Measurements from ENCODE around the gene SYT15B. TPM values are rescaled to one million over a fixed set of nuclear protein-coding genes. Genes with fewer than 3 reads are reported as not detected.
"Not testable (repeated sequence)": the region's sequence is repeated elsewhere in the genome, so short reads cannot be mapped to it uniquely, and the experiment has no call there.

The SYT15B gene
- total and polyA plus RNA-seq, 4 donors: 8.7 to 59.8 (median 24.6) TPM

DNA sequence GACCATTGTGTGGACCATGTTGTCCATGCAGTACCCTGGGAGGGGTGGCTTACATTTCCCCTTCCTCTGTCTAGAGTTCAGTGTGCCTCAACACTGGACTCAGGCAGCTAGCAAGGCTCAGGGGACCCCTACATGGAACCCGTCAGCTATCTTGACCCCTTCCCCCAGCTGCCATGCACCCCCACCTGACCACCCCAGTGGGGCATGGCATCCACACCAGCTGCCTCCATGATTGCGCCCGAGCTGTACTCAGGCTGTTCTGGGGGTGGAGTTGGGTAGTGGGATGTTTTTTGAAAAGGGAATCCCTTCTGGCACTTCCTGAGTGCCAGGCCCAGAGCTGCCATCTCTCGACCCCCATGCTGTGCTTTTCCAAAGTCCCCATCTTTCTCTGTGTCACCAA is 1.8 kb upstream of the SYT15B start:
- H3K9me3 ChIP-seq (ENCODE audit: control insufficient read depth in 4 of 4, insufficient read depth in 3 of 4, low read length in 3 of 4); H3K9ac ChIP-seq (ENCODE audit: insufficient read depth in 1 of 2, low read length in 2 of 2); DNase-seq; H3K36me3 ChIP-seq (ENCODE audit: control insufficient read depth in 4 of 4, insufficient read depth in 4 of 4, low read length in 4 of 4); H3K27ac ChIP-seq (ENCODE audit: low read depth in 1 of 2, low read length in 1 of 2); H3K27me3 ChIP-seq (ENCODE audit: control insufficient read depth in 3 of 3, insufficient read depth in 3 of 3, low read length in 2 of 3); H3K4me3 ChIP-seq; ATAC-seq (ENCODE audit: insufficient read depth, low FRiP score); H3K4me1 ChIP-seq (ENCODE audit: control insufficient read depth in 5 of 5, insufficient read depth in 5 of 5, low read length in 5 of 5): not testable (repeated sequence)
- 98% methylated on average over 3 of the region's 4 CpGs; no CpG with 5 or more reads in 1 of the 2 donors for WGBS, 2 donors

GRCh38 chr10:47762674-47763553 is 478 bp downstream of the SYT15B start:
- WGBS, 2 donors: 4 to 10% methylated on average over 26 to 63 of the region's 80 CpGs
- H3K4me3 ChIP-seq; H3K9me3 ChIP-seq (ENCODE audit: control insufficient read depth in 4 of 4, insufficient read depth in 3 of 4, low read length in 3 of 4); H3K9ac ChIP-seq (ENCODE audit: insufficient read depth in 1 of 2, low read length in 2 of 2); H3K4me1 ChIP-seq (ENCODE audit: control insufficient read depth in 5 of 5, insufficient read depth in 5 of 5, low read length in 5 of 5); H3K27ac ChIP-seq (ENCODE audit: low read depth in 1 of 2, low read length in 1 of 2); H3K36me3 ChIP-seq (ENCODE audit: control insufficient read depth in 4 of 4, insufficient read depth in 4 of 4, low read length in 4 of 4); H3K27me3 ChIP-seq (ENCODE audit: control insufficient read depth in 3 of 3, insufficient read depth in 3 of 3, low read length in 2 of 3): not testable (repeated sequence)
- DNase-seq (peak; percentile 4 to 13 (median 4)), ATAC-seq (ENCODE audit: insufficient read depth, low FRiP score) (peak; percentile 61)

- not testable (repeated sequence) for H3K27me3 ChIP-seq (ENCODE audit: control insufficient read depth in 3 of 3, insufficient read depth in 3 of 3, low read length in 2 of 3); H3K9me3 ChIP-seq (ENCODE audit: control insufficient read depth in 4 of 4, insufficient read depth in 3 of 4, low read length in 3 of 4); H3K9ac ChIP-seq (ENCODE audit: insufficient read depth in 1 of 2, low read length in 2 of 2); H3K4me3 ChIP-seq; DNase-seq; H3K4me1 ChIP-seq (ENCODE audit: control insufficient read depth in 5 of 5, insufficient read depth in 5 of 5, low read length in 5 of 5); H3K27ac ChIP-seq (ENCODE audit: low read depth in 1 of 2, low read length in 1 of 2); H3K36me3 ChIP-seq (ENCODE audit: control insufficient read depth in 4 of 4, insufficient read depth in 4 of 4, low read length in 4 of 4)
- 48 to 100% methylated on average over 1 to 4 of the region's 11 CpGs for WGBS, 2 donors
- ATAC-seq (ENCODE audit: insufficient read depth, low FRiP score): peak; percentile 49
Measured at GRCh38 chr10:47758855-47759254, 4.5 kb downstream of the SYT15B start.

DNA sequence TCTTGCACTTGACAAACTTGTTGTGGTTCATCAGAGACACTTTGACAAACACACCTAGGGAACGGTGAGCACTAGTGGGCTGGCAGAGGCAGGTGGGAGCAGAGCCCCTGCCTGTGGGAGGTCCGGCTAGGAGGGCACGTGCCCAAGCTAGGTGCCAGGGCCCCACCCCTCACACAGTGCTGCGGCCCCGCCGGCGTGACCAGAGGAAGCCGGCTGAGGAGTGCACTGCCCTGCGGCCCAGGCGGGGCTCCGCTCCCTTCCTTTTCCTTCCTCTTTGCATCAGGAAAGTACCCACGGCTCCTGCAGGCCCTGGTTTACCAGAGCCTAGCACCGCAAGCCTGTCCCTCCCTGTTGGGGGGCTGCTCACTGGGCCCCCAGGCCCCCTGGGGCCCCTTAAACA is 7.2 kb downstream of the SYT15B start:
- H3K27ac ChIP-seq (ENCODE audit: low read depth in 1 of 2, low read length in 1 of 2); DNase-seq; ATAC-seq (ENCODE audit: insufficient read depth, low FRiP score); H3K4me3 ChIP-seq; H3K27me3 ChIP-seq (ENCODE audit: control insufficient read depth in 3 of 3, insufficient read depth in 3 of 3, low read length in 2 of 3); H3K4me1 ChIP-seq (ENCODE audit: control insufficient read depth in 5 of 5, insufficient read depth in 5 of 5, low read length in 5 of 5); H3K9me3 ChIP-seq (ENCODE audit: control insufficient read depth in 4 of 4, insufficient read depth in 3 of 4, low read length in 3 of 4); H3K9ac ChIP-seq (ENCODE audit: insufficient read depth in 1 of 2, low read length in 2 of 2); H3K36me3 ChIP-seq (ENCODE audit: control insufficient read depth in 4 of 4, insufficient read depth in 4 of 4, low read length in 4 of 4): not testable (repeated sequence)
- WGBS, 2 donors: no CpG with 5 or more reads among the region's 13 CpGs

DNA sequence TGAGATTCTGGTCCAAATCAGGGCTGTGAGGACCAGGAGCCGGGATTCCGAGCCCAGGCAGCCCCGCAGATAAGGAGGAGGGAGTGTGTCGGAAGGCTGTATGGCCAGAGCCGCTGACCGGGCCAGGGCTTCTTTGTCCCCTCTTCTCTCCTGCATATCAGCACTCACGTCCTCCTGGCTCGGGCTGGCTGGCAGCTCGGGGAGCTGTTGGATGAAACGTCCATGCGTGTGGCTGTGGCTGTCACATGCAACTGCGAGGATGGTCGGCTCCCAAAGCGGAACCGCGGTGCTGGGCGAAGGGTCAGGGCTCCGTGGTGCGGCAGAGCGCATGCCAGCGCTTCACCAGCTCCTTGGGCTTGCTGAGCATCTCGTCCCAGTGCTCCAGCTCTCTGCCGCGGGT is 9.5 kb downstream of the SYT15B start:
- not testable (repeated sequence) for ATAC-seq (ENCODE audit: insufficient read depth, low FRiP score); DNase-seq; H3K36me3 ChIP-seq (ENCODE audit: control insufficient read depth in 4 of 4, insufficient read depth in 4 of 4, low read length in 4 of 4); H3K9ac ChIP-seq (ENCODE audit: insufficient read depth in 1 of 2, low read length in 2 of 2); H3K9me3 ChIP-seq (ENCODE audit: control insufficient read depth in 4 of 4, insufficient read depth in 3 of 4, low read length in 3 of 4); H3K4me3 ChIP-seq; H3K4me1 ChIP-seq (ENCODE audit: control insufficient read depth in 5 of 5, insufficient read depth in 5 of 5, low read length in 5 of 5); H3K27me3 ChIP-seq (ENCODE audit: control insufficient read depth in 3 of 3, insufficient read depth in 3 of 3, low read length in 2 of 3); H3K27ac ChIP-seq (ENCODE audit: low read depth in 1 of 2, low read length in 1 of 2)
- no CpG with 5 or more reads among the region's 24 CpGs for WGBS, 2 donors

- ATAC-seq (ENCODE audit: insufficient read depth, low FRiP score); H3K4me1 ChIP-seq (ENCODE audit: control insufficient read depth in 5 of 5, insufficient read depth in 5 of 5, low read length in 5 of 5); H3K9ac ChIP-seq (ENCODE audit: insufficient read depth in 1 of 2, low read length in 2 of 2); DNase-seq; H3K27me3 ChIP-seq (ENCODE audit: control insufficient read depth in 3 of 3, insufficient read depth in 3 of 3, low read length in 2 of 3); H3K9me3 ChIP-seq (ENCODE audit: control insufficient read depth in 4 of 4, insufficient read depth in 3 of 4, low read length in 3 of 4); H3K36me3 ChIP-seq (ENCODE audit: control insufficient read depth in 4 of 4, insufficient read depth in 4 of 4, low read length in 4 of 4); H3K4me3 ChIP-seq; H3K27ac ChIP-seq (ENCODE audit: low read depth in 1 of 2, low read length in 1 of 2): not testable (repeated sequence)
- 40 to 46% methylated on average over 1 to 2 of the region's 3 CpGs for WGBS, 2 donors
Measured at GRCh38 chr10:47753176-47753575, 10.2 kb downstream of the SYT15B start.

DNA sequence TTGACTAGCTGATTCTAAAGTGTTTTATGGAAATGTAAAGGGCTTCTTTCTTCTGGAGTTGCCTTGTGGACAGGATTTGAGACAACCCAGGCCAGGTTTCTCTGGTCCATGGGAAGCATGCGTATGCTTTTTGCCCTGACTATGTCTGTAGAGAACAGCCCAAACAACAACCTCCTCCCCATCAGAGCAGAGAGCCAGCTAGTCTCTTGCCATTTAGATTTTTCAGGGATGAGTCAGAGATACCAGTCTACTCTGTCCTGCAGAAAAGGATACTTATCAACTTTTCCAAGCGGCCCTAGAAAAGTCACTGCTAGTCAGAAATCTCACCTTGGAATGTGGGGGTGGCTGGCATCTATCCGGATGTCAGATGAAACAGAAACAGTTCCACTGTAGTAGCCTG is 11.6 kb downstream of the SYT15B start:
- WGBS, 2 donors: no CpG with 5 or more reads among the region's 3 CpGs
- ATAC-seq (ENCODE audit: insufficient read depth, low FRiP score): peak; percentile 56
- H3K36me3 ChIP-seq (ENCODE audit: control insufficient read depth in 4 of 4, insufficient read depth in 4 of 4, low read length in 4 of 4); H3K9me3 ChIP-seq (ENCODE audit: control insufficient read depth in 4 of 4, insufficient read depth in 3 of 4, low read length in 3 of 4); H3K27me3 ChIP-seq (ENCODE audit: control insufficient read depth in 3 of 3, insufficient read depth in 3 of 3, low read length in 2 of 3); H3K4me3 ChIP-seq; DNase-seq; H3K4me1 ChIP-seq (ENCODE audit: control insufficient read depth in 5 of 5, insufficient read depth in 5 of 5, low read length in 5 of 5); H3K27ac ChIP-seq (ENCODE audit: low read depth in 1 of 2, low read length in 1 of 2); H3K9ac ChIP-seq (ENCODE audit: insufficient read depth in 1 of 2, low read length in 2 of 2): not testable (repeated sequence)

DNA sequence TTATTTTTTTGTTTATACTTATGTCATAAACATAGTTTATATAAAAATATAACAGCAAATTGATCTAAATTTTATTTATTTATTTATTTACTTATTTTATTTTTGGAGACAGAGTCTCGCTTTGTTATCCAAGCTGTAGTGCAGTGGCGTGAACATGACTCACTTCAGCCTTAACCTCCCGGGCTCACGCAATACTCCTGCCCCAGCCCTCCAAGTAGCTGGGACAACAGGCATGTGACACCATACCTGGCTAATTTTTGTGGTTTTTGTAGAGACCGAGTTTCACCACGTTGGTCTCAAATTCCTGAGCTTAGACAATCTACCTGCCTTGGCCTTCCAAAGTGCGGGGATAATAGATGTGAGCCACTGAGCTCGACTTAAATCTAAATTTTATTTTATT is 13.0 kb downstream of the SYT15B start:
- H3K36me3 ChIP-seq (ENCODE audit: control insufficient read depth in 4 of 4, insufficient read depth in 4 of 4, low read length in 4 of 4); H3K27me3 ChIP-seq (ENCODE audit: control insufficient read depth in 3 of 3, insufficient read depth in 3 of 3, low read length in 2 of 3); H3K9ac ChIP-seq (ENCODE audit: insufficient read depth in 1 of 2, low read length in 2 of 2); H3K4me1 ChIP-seq (ENCODE audit: control insufficient read depth in 5 of 5, insufficient read depth in 5 of 5, low read length in 5 of 5); H3K4me3 ChIP-seq; DNase-seq; H3K9me3 ChIP-seq (ENCODE audit: control insufficient read depth in 4 of 4, insufficient read depth in 3 of 4, low read length in 3 of 4); H3K27ac ChIP-seq (ENCODE audit: low read depth in 1 of 2, low read length in 1 of 2): not testable (repeated sequence)
- ATAC-seq (ENCODE audit: insufficient read depth, low FRiP score): peak; percentile 21
- no CpG with 5 or more reads among the region's 8 CpGs for WGBS, 2 donors
